ENCODE results near the gene INPP4A. TPM values are rescaled to one million over a fixed set of nuclear protein-coding genes. Genes with fewer than 3 reads are reported as not detected.

INPP4A gene
- total RNA-seq, 1 donor from 2014 or later = 8.2 TPM

DNA sequence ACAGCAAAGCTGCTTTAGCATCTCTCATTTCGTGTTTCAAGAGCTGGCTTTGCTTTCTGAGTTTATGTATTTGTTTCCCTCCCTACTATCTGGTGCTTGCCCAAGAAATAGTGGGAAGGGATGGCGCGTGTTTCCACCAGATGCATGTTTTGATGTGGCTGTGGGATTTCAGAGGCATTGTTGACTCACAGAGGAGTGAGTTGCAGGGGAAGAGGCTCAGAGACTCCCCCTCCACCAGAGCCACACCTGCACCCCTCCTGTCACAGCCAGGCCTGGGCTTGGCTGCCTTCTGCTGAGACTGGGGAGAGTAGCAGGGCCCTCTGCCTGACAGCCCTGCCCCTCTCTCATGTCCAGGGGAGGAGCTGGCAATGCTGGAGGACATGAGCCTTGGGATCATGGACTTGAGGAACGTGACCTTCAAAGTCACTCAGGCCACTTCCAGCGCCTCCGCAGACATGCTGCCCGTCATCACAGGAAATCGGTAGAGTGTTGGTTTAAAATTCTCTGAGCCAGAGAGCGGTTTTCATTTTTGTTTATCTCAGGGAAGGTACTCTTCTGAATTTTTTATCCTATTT lies 120.7 kb downstream of the INPP4A start:
- ATAC-seq = no peak

DNA sequence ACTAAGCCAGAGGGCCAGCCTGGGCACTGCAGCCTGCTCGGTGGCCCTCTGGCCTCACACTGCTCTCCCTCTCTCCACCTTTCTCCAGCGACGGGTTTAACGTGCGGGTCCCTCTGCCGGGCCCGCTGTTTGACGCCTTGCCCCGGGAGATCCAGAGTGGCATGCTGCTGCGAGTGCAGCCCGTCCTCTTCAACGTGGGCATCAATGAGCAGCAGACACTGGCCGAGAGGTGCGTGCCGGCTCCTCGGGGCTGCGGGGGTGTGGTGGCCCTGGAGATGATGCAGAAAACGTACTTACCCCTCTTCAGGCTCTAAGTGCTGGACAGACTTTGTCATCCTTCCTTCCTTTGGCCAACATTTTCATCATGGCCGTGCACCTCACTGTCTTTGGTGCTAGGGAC lies 121.3 kb downstream of the INPP4A start:
- ATAC-seq = no peak

DNA sequence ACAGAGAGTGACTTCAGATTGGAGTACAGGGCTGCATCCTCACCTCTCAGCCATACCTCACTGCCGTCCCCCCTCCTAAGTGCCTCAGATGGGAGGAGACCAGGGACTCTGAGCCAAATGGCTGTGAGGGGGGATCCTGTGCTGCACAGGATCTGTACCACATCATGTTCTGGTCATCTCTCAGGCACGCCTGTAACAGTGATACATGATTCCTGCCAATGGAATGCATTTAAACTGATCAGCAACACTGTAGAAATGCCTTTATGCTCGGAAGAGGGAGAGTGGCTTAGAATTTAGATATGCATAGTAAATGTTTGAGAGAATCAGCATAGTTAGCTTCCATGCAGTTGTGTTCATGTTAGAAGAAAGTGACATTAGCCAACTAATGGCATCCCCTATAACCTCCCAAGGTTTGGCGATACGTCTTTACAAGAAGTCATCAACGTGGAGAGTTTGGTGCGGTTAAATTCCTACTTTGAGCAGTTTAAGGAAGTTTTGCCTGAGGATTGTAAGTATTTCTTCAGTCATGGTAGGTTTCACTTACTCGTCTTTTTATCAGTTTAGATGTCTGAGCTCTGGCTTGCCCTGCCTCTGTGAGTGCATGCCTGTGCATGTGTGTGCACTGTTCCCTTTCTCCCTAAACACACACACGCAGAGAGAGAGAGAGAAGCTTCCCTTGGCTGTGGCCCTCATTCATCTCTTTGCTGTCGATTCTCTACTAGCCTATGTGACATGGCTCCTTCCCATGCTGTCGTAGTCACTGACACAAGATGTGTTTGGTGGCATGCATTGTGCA lies 123.7 kb downstream of the INPP4A start:
- peak; percentile 34 for ATAC-seq

DNA sequence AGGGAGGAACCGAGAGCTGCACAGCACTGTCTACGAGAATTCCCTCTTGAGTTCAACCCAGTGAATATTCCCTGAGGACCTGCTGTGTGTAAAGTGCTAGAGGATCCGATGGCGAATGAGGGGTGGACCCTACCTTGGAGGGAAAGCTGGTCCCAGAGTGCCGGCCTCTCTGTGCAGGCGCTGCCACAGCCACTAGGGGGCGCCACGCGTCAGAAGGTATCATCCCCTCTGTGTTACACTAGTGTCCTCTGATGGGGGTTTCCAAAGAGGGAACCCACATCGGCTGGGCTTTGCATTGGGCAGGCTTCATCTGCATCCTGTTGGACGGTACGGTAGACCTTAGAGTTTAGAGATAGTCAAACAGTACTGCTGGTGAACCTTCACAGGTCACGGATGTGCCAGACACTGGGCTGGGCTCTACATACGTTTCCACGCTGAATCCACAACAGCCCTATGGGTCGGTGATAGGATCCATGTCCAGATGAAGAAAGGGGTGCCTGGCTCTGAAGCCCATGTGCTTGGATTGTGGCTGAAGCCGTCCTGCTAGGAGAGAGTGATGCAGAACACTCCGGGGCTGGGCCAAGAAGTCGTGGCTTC lies 124.6 kb downstream of the INPP4A start:
- peak; percentile 21 for ATAC-seq

DNA sequence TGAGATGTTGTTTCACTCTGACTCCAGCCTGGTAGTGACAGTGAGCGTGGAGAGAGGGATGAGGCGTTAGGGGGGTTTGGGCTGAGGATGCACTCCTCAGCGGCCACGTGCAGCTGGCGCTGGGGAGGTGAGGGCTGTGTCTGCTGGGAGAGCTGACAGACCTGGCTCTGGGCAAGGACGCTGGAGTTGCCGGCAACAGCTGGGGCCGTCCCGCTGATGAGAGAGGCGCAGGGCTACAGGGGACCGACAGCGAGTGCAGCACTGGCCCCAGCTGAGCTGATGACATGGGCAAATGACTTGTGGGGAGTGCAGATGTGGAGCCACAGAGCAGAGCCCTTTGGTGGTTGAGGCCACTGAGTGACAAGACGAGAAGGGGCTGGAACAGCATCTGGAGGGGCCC lies 125.3 kb downstream of the INPP4A start:
- ATAC-seq = no peak

DNA sequence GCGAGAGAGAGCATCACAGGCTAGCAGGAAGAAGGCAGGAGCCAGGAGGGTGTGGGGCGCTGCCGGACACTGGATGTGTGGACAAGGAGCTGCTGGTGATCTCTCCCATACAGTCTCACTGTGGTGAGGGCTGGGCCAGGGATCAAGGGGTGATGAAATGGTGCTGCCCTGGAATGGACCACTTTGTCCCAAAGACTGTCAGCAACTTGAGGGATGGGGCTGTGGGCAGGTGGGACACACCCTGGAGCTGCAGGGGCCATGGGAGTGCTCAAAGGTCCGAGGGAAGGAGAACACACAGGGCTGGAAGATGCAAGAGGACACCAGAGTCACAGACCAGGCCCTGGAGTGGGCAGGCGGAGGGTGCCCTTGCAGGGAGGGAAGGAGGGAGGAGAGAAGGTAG lies 125.7 kb downstream of the INPP4A start:
- ATAC-seq = no peak

DNA sequence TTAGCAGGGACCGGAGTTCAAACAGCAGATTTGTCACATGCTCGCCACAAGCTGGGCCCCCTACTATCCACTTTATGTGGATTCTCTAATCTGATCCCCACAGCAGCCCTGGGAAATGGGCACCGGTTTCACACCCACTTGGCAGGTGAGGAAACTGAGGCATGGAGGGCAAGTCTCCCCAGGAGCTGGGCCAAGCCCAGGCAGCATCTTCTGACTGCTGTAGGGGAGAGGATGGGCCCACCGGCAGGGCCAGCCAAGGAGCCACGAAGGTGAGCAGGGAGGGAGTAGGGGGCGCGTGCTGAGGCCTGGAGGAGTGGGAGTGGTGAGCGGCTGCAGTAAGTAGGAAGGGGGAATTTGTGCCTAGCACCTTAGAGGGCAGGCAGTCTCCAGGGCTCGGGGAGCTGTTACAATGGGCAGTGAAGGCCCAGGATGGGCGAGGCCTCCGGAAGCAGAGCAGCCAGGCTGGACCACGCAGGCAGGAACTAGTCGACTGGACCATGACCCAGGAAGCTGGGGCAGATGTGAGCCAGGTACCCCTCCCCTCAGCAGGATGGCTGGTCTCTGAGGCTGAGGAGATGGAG lies 126.6 kb downstream of the INPP4A start:
- ATAC-seq = no peak

DNA sequence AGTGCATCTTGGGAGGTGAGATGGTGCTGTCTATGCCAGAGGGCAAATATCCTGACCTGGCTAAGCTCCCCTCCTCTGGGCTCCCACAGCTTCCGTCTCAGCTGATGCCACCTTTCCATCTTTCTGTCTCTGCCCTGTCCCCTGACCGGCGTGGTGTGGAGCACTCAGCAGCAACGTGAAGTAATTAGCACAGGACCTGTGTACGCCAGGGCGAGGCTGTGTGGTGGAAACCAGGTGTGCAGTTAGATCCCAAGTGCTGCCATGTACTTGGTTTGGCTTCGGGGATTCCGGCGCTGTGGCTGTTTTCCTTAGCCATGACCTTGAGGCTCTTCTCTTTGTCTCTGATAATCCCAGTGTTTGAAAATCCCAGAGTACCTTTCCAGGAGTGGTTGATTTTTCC lies 127.1 kb downstream of the INPP4A start:
- ATAC-seq = no peak

DNA sequence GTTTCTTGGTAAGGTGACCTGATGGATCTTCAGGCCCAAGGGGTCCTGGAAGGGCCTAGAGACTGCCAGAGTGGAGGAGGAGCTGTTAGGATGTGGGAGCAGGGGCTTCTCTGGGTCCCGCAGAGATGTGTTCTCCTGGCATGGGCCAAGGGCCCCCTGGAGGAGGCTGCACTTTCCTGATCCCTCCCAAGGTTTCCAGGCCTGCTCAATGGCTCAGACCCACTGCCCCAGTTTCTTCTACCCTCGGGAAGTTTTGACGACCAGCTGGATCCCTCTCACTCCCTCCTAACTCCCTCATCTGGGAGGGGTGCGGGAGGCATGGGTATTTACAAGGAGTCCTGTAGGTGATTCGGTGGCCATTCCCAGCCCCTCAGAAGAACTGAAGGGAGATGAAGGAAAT lies 127.6 kb downstream of the INPP4A start:
- ATAC-seq = no peak

DNA sequence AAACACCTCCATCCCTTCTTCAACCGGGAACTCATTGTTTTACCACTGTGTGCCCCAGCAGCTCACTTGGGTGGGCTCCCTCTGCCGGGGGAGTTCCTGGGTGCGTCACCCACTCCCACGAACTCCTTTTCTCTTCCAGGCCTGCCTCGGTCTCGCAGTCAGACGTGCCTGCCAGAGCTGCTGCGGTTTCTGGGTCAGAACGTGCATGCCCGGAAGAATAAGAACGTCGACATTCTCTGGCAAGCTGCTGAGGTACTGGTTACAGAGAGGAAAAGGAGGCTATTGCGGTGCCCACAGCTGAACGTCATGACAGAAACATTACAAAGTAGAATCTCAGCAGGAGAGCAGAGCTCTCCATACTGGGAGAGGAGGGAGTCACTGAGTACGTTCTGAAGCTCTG lies 128.0 kb downstream of the INPP4A start:
- no peak for ATAC-seq

DNA sequence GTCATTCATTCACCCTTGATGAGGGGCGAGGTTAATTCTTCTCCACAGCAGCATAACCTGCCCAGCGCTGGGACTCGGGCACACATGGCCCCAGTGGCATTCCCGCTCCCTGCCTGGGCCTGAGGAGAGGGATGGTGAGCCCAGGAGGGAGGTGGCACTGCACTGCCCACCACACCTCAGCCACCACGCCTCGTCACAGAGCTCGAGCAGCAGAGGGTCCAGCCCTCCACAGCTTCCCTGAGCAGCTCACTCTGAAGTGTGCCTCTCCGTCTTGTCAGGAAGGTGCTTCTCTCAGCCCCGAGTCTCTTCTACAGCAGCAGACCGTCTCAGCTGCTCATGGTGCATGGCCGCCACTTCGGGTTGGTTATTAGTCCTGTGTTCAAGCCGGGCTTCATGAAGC lies 128.8 kb downstream of the INPP4A start:
- ATAC-seq = no peak

DNA sequence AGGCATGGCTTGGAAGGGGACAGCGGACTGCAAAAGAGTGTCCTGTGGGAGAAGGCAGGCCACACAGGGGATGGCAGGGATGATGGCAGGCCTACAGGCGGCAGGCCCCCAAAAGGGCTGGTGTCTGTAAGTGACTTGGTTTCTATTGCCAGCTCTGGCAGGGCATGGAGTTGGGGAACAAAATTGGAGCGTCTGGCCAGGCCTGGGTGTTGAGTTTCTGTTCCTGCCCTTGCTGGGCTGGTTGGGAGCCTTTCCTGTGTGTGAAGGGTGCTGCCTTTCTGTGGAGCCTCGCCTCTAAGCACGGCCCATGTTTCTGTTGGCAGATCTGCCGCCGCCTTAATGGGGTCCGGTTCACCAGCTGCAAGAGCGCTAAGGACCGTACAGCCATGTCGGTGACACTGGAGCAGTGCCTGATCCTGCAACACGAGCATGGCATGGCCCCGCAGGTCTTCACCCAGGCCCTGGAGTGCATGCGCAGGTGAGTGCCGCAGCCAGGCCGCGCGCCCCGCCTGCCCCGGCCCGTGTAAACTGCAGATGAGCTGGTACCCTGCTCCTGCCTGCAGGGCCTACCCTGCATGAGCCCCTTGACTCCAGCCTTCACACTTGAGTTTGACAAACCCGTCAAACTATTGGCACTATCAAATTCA lies 132.1 kb downstream of the INPP4A start:
- ATAC-seq = no peak

DNA sequence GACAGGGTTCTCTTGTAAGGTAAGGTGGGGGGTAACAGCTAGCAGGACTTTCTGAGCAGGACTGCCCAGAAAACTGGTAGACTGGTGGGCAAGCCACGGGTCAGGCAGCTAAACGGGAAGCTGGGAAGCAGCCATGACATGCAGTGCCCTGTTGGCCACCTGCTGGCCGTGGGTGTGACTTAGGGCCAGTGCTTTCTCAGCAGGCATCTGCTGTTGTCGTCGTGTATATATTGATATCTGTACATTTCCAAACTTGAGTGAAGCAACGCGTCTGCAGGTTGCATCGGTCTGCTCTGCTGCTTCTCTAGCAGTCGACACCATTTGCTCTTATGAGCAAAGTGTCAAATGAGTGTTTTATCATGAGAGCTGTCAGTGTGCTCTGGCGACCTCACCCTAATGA lies 132.7 kb downstream of the INPP4A start:
- ATAC-seq = no peak

DNA sequence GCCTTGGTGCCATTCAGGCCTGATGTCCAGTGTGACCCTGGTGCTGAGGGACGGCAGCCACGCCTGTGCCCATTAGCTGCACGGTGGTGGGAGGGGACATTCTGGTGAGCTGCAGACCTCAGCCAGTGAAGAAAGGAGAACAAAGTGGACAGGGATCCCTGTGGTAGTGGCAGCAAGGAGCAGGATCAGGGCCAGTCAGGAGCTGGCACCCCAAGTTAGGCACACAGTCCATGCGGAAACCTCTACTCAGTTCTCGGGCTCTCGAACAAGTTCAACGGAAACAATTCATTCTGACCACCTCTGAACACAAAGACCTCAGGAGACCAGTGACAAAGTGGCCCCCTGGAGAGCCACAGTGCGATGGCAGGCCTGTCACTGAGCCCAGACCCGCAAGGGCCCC lies 133.6 kb downstream of the INPP4A start:
- no peak for ATAC-seq

DNA sequence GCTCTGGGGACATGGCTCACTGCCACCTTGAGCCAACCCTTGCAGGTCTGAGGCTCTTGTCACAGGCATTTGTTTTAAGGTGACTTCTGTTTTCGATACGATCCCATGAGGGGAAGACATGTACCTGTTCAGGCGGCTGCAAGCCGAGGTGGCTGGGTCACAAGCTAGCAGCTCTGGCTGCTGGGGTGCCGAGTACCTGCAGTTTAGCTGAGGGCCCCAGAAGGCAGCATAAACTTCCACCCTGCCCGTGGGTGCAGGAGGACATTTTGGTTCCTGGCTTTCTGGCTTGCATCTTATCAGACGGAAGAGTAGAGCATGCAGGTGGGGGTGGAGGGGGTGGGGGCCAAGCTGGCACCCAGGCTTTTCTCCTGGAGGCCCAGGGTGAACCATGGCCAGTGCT lies 135.3 kb downstream of the INPP4A start:
- no peak for ATAC-seq

DNA sequence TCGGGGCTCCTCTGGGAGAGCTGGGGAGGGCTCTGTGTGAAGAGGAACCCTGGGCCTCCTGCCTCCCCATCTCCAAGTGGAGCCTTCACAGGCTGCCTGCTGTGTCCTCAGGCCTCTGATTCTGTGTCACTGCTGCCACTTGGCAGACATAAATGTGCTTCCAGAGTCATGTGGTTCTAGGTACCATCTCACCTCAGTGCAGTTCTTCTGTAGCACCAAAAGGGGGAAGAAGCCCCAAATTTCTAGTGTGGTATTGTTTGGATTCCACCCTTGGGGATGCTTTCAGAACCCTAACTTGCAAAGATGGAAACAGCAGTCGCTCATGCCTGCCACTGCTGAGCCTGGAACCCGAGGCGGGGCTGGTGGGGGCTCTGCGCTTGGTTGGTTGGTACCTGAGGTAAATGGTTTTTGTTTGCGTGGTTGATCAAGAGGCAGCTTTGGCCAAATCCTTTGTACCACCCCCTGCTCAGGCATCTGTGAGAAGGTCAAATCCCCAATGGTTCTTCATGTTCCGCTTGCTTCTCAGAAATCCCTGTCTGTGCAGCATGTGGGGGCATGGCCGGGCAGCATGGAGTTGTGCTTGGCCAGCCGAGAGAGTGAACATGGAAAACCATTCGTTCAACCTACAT lies 136.1 kb downstream of the INPP4A start:
- no peak for ATAC-seq

DNA sequence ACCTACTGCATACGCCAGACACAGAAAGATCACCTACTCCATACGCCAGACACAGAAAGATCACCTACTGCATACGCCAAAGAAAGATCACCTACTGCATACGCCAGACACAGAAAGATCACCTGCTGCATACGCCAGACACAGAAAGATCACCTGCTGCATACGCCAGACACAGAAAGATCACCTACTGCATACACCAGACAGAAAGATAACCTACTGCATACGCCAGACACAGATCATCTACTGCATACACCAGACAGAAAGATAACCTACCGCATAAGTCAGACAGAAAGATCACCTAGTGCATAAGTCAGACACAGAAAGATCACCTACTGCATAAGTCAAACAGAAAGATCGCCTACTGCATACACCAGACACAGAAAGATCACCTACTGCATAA lies 137.9 kb downstream of the INPP4A start:
- ATAC-seq = no peak

DNA sequence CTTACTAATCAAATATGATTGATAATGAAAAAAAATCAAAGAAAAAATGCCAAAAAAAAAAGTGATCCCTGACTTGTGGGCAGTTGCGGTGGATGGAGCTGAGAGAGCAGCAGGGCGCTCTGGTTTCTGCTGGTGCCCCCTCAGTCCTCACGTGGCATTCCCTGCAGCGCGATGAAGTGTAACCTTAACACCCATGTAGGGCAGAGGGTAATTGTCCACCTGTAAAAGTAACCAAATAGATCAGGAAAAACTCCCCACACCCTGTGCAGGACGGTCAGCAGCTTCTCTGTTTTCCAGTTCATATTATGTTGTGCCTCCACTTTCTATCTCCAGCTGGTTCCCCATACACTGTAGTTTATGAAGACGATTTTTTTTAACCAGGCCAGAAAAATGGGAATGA lies 138.6 kb downstream of the INPP4A start:
- no peak for ATAC-seq

DNA sequence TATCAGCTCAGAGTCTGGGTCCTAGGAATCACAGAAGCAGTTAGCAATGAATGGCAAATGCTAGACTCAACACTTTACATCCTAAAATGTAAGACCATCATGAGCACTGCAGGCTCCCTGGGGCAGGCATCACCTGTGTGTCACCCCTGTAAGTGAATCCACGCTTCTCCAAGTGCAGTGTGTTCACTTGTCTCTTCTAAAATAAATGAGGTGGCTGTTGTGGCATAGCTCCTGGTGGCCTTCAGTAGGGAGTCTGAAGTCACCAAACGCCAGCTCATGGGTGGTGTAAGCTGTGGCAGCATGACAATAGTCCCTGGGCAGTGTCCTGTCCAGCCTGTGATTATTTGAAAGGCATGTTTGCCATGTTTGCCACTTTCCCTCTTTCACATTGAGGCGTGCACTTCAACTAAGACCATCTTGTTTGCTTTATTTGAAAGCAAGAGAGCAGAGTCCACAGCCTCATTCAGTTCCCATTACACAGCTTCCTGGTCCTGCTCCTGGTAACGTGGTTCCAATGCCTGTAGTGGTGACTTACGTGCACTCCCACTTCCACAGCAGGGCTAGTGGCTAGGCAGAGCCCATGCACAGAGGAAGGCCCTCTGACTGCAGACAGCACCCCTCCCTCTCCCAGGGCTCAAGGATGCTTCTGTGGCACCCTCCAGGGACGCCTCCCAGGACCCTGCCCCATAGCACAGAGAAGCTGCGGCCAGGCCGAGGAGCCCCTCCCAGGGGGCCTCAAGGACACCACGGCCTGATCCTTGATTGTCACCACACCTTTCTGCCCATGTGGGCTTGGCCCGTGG lies 139.4 kb downstream of the INPP4A start:
- ATAC-seq = no peak

DNA sequence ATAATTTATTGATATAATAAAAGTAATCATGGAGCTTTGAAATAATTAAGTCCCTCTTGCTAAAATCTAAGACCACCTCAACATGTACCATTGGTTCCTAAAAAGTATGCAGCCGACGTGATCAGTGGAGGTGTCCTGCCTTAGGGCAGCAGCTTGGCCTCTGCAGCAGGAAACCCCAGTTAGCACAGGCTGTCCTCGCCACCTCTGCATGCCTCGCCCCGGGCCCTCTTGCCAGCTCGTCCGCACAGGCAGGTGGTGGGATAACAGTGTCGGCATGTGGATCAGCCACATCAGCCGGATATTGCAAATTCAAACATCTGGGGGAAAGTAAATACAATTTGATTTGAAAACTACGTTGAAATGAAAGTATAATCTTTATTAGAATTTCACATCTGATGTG lies 140.7 kb downstream of the INPP4A start:
- ATAC-seq = no peak

DNA sequence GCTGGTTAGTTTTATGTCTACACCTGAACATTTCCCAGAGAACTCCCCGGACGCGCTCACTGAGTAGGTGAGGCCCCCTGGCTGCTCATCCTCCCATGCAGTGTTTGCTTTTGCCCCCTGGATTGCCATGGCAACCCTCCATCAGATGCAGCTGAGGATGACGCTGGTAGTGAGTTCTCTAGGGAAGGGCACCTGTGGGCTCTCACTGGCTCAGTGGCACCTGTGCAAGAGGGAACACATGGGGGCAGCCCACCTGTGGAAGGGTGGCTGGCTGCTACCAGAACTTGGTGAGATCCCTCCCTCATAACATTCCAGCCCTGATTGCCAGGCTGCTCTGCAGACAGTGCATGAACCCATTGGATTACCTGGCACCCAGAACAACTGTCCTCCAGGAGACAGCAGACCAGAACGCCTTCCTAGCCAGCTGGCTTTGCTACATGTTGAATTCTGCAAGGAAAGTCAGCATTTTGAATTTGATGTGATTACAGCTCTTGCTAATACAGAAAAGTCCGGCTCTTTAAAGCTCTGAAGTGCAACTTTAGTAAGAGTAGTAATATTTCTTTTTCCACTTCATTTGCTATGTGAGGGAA lies 142.0 kb downstream of the INPP4A start:
- ATAC-seq = no peak
